NCI-H2227 (cell line): ENCODE measurements around the gene TTC38.

Experiments used
- DNase-seq: peaks from one replicate; lab custom pipeline; 2025; ENCODE audit not compliant: unreplicated experiment; lab: John Stamatoyannopoulos, UW

TTC38 gene

DNA sequence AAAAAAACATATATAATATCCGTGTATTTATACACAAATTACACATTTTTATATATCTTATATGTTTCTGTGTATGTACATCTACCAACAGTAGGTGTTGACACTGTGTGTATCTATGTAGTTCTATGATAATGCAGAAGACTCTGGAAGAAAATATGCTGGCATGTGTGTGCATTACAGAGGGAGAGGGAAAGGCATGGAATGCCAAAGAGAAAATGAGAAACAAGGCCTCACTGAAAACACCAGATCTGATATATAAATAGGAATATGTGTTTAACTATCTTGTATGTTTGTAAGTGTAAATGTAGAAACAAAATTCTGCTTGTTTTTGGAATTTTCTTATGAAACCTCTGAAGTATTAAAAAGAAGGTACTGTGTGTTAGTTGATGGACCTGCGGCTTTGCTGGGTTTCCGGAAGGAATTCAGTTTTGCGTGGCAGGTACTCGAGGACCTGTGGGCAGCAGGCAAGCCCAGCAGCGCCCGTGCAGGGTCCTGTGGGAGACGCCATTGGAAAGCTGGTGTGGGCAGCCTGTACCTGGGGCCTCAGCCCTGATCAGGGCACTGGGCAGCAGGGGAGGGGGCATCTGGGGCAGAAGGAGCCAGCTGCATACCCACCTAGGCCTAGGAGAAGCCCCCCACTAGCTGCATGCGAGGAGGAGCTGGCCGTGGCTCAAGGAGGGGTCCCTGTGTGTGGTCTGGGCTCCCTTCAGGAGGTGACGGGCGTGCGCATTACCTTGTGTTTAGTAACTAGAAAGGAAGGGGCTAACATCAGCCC lies 60.1 kb downstream of the TTC38 start:
- no peak for DNase-seq

DNA sequence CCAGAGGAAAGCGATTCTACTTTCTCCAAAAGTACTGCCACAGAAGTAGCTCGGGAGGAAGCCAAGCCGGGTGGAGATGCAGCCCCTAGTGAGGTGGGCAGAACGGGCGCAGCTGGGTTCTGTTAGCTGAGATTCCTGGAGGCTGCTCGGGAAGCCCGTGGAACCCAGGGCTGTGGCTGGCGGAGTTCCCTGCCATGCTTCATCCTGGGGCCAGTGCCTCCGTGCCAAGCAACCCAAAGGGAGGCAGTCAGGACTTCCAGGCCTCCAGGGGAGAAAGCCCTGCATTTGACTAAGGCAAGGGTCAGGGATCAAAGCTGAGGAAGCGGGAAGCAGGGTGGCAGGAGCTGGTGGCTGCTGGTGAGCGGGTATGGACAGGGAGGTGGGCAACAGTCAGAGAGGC lies 61.0 kb downstream of the TTC38 start:
- no peak for DNase-seq

DNA sequence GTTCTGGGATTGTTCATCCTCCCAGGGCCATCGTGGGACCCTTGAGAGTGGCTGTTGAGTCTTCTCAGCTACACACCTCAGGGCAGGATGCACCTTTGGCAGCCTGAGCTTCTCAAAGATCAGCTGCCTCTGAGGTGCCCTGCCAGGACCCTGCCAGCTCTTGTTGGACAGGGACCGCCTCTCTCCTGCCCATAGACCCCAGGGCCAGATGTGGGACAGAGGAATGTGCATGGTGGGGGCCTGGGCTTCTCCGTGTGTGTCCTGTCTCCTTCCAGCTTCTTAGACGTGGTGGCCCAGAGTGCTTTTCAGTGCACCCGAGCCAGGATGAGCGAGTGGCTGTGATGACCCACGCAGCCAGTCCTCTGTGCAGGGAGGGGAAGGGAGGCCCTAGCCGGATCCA lies 61.8 kb downstream of the TTC38 start:
- no peak for DNase-seq

DNA sequence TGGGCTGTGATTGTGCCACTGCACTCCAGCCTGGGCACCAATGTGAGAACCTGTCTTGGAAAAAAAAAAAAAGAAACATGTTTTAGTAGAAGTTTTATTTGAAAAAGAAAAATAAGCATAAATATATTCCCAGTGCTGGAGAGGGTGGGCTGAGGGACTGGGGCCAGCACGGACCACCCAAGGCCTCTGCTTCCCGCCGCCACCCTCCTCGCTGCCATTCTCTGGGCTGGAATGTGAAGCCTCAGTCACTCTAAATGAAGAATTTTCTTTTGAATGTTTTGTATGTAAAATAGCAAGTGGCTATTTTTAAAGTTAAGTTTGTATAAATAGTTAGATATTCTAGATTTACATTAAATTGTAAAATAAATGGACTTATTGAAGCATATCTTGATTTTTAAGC lies 62.6 kb downstream of the TTC38 start:
- no peak for DNase-seq

DNA sequence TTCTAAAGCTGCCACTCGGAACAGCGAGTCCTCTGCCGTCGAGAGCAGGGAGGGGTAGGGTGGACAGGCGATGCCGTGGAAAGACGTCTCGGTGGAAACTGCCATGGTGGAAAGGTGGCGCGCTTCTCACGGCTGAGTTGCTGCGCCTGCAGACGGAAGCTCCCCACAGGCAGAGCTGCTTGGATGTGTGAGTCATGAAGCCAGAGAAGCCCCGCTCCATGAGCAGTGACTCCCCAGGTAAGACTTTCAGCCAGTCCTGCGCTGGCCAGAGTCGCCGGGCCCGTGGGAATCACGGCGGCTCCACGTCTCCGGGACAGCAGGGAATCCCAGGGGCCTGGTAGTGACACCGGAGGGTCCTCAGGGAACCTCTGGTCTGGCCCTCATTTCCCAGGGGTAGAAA lies 63.7 kb downstream of the TTC38 start:
- DNase-seq, result no peak

DNA sequence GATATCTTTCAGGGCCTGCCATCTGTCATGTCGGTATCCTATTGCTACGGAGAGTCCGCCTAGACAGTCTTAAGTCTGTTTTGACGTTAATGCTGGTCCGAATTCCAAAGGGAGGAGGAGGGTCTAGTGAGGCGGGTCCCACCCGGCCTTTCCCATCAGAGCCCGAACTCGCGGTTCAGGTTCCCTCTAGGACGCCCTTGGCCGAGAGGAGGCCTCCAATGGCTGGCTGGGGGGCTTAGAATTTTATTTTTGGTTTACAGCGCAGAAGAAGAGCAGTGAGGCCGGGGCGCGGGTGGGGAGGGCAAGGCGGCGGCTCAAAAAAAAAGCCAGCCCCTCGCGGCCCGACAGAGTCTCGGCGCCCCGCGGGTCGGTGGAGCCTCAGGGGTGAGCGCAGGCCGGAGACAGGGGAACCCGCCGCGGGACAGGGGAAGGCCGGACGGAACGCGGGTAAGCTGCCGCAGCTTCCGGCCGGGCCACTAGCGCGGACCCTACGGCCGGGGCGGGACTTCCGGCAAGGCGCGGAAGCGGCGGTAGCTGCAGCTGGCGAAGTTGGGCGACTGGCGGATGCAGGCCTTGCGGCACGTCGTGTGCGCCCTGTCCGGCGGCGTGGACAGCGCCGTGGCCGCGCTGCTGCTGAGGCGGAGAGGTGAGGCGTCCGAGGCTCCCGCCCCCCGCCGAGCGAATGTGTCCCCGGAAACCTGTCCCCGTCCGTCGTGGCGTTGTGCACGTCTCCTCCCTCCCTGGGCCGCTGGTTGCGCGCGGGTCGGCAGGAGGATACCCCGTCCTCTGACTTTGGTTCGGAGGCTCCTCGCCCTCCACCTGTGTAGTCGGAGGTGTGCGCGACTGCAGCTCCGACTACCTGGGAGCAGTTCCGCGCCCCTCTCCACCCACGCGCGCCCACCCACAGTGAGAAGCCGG lies 67.7 kb downstream of the TTC38 start, which contains the start of gene TRMU:
TRMU (plus strand) TSS at position 514 of the 918 bp plus-strand sequence; CDS start at position 565, 51 bp downstream.
- DNase-seq, result peak; percentile 84

DNA sequence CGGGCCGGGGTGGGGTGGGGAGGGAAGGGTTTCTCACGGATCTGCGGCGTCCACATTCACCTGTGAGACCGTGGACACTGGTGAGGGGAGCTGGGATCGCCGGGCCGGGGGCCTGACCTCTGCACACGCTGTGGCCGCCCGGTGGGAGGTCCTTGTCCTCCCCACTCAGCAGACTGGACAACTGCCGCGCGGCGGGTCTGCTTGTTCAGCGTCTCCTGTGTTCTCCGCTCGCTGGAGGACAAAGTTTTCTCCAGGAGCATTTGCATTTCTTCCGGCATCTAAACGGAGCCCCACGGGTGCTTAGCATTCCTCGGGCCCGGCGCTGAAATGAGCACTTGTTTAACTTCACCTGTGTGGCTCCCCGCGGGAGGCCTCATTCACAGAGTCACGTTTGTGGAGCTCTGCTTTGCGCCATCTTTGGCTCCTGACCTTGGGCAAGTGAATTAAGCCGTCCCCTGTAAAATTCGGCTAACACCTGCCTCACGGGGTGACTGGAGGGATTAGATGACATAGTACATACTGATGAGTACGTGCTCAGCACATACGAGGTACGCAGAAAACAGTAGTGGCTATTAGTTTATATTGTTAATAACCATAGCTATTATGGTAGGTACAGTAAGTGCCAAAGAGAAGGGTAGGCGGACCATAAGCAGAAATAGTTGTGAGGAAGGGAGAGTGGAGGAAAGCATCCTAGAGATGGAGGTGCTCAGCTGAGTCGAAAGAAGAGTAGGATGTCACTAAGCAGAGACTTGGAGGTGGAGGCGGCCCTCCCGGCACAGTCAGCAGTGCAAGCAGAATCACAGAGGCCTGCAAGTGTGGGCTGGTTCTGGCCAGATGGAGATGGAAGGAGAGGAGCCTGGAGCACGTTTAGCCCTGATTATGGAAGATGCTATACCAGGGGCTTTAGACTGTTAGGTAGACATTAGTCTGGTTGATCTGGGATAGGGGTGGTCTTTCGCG lies 68.6 kb downstream of the TTC38 start:
- DNase-seq, result no peak

DNA sequence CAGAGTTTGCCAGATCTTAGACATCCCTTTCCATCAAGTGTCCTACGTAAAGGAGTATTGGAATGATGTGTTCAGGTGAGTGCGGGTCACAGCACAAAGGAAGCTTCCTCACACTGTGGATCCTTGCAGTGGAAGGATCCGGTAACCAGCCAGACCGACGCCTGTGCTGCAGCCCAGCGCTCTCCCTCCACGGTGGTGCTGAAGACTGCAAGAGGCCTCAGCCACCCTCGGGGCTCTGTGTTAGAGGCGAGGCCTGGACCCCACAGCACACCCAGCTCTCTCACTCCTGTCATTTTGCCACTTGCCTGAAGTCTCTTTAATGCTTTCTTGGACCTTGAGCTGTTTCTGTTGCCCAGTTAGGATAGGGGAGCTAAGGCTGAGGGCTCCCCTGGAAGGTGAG lies 70.1 kb downstream of the TTC38 start:
- no peak for DNase-seq

DNA sequence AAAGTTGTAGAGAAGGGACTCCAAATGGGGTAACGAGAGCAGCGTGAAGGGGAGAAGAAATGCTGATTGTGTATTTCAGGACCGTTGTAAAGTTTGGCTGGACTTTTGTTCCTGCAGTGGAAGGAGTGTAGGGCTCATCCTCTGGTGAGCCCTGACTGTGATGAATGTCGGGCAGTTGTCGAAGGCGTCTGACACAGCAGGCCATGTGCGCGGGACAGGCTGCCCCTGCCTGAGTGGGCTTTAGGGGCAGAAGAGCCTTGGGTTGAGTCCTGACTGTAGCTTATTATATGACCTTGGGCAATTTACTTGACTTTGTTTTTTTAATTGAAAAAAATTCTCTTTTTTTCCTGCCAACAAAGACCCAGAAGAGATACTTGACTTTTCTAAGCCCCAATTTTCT lies 70.8 kb downstream of the TTC38 start:
- no peak for DNase-seq

DNA sequence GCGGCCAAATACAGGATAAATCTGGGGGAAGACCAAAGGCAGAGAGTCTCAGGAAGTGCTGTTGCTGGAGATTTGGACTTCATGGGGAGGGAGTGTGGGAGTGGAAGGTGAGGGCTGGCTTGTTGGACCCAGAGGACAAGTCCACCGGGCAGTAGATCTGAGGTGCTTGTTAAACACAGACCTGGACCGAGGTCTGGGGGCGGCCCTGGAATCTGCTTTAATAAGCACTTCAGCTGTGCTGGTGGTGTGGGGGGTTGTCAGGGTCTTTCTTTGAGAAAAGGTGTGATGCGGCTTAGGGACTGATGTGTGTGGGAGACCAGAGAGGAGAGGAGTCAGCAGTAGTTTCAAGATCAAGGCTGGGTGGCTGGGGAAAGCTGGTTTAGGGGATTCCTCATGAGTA lies 72.1 kb downstream of the TTC38 start:
- no peak for DNase-seq

DNA sequence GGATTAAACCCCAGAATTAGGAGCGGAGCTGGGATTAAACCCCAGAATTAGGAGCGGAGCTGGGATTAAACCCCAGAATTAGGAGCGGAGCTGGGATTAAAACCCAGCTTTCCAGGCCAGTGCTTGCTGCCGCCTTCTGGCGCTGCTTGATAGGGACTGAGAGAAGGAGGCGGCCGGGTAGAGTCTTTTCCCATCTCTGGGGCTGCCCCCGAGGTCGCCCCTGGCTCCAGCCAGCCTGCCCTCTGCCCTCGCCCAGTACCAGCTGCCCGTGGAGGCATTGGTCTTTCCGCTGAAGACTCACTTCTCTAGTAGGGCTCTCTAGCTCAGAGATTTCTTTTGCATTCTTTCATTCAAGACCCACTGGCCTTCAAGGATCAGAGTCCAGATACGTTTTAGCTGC lies 72.9 kb downstream of the TTC38 start:
- DNase-seq, result no peak
